ENCODE results near the gene VWA2.

VWA2 gene

DNA sequence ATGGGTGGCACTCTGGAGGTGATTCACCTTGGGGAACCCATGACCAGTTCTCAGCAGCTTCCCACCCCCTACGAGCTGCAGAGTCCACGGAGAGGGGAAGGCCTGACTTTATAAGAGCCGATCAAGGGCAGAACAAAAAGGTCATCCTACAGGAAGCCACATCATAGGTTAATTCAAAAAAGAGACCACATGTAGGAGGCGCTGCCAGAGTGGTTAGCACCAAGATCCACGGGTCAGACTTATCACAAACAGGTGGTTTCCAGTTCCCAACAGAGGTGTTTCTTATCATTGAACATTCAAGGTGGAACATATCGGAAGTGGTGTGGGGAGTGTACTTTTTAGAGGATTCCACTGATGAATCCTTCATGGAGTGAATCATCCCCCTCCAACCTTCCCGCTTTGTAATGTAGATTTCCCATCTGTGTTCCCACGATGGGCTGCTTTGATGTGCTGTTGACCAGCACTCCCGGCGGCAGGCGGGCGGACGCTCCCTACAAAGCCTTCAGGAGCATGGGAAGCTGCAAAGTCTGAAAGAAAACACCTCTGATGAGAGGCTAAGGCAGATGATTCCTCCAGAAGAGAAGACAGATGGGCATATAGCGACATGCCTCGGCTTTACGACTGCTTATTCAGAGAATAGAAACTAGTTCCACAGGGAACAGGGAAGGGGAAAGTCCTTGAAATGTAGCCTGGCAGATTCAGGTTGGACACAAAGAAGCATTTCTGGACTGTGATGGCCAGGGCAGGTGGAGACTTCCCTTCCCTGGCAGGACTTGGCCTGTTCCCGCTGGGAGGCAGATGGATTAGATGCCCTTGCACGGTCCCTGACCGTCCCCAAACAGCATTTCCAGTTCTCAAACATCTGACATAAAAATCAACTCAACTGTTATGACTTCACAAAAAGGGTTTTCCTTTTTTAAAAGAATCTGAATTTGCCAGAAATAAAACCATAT, 98.7 kb downstream of the VWA2 start:
- DNase-seq (ENCODE audit: low read depth) = no peak
- H3K4me3 ChIP-seq (replicated peaks; ENCODE audit: low read depth, low read length) = no peak overlapping the region
- TF ChIP-seq, protein P1, sequence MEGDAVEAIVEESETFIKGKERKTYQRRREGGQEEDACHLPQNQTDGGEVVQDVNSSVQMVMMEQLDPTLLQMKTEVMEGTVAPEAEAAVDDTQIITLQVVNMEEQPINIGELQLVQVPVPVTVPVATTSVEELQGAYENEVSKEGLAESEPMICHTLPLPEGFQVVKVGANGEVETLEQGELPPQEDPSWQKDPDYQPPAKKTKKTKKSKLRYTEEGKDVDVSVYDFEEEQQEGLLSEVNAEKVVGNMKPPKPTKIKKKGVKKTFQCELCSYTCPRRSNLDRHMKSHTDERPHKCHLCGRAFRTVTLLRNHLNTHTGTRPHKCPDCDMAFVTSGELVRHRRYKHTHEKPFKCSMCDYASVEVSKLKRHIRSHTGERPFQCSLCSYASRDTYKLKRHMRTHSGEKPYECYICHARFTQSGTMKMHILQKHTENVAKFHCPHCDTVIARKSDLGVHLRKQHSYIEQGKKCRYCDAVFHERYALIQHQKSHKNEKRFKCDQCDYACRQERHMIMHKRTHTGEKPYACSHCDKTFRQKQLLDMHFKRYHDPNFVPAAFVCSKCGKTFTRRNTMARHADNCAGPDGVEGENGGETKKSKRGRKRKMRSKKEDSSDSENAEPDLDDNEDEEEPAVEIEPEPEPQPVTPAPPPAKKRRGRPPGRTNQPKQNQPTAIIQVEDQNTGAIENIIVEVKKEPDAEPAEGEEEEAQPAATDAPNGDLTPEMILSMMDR (IDR thresholded peaks at IDR 0.05; ENCODE audit: low read length, missing control alignments) = no peak

GRCh38 chr10:114340816-114341215, 101.8 kb downstream of the VWA2 start:
- TF ChIP-seq, protein P1 (IDR thresholded peaks at IDR 0.05; ENCODE audit: low read length, missing control alignments) = no peak
- no peak for DNase-seq (ENCODE audit: low read depth)
- H3K4me3 ChIP-seq (replicated peaks; ENCODE audit: low read depth, low read length) = no peak overlapping the region
